NT2/D1 (cell line): ENCODE measurements around the gene ABCA5.

ENCODE experiments used
- YY1 ChIP-seq: IDR thresholded peaks from 2 replicates; pipeline ENCODE4 v1.6.1; 2011; ENCODE audit not compliant: insufficient read length, insufficient read depth
- ZNF274 ChIP-seq: IDR thresholded peaks from 2 replicates; pipeline ENCODE4 v1.6.1; 2011; ENCODE audit warnings: mild to moderate bottlenecking, low read depth, low read length

DNA sequence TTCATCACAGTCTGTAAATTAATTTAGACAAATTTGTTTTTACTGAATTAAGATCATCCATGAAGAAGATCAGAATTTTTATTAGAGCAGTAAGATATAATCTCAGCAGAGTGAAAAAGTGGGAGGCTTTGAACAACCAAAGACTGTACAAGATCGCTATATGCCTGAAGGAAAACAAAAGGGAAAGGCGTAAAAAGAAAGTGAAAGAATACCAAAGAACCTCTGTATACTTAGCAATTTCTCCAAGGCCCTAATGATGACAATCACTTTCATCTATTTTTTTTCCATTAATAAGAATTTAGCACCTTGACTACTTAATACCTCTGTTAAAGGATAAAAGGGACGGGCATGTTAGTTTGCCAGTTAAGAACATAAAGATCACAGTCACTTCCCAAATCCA is 59.7 kb downstream of the ABCA5 start:
- TF ChIP-seq ZNF274 (no peak), YY1 (no peak)
